ENCODE measurements around the gene HSPB6.

- TF ChIP-seq YY1 (IDR thresholded peaks at IDR 0.05; ENCODE audit: extremely low read depth, insufficient replicate concordance, low read depth, low read length) (no peak), EZH2 (IDR thresholded peaks at IDR 0.05) (no peak), POLR2A (IDR thresholded peaks at IDR 0.05; ENCODE audit: borderline replicate concordance, extremely low read depth, insufficient read depth, insufficient read length) (no peak), RAD21 (IDR thresholded peaks at IDR 0.05; ENCODE audit: low read depth) (no peak), POLR2AphosphoS5 (IDR thresholded peaks at IDR 0.05; ENCODE audit: low read depth, low read length) (no peak), SIN3A (IDR thresholded peaks at IDR 0.05; ENCODE audit: low read depth) (no peak), CEBPB (IDR thresholded peaks at IDR 0.05; ENCODE audit: low read depth) (no peak)
Observed at GRCh38 chr19:35790981-35791813, 34.4 kb upstream of the HSPB6 start.
